Fibroblast of villous mesenchyme (primary cell): Measurements from ENCODE around the gene PYY. TPM values are rescaled to one million over a fixed set of nuclear protein-coding genes. Genes with fewer than 3 reads are reported as not detected.

Source experiments
- DNase-seq: peaks from one replicate; pipeline ENCODE4 v3.0.0-alpha.2; 2010; ENCODE audit warnings: low read depth
- H3K4me3 ChIP-seq: 2 replicates; pipeline ENCODE4 v1.5.1; 2011; ENCODE audit warnings: low read depth, mild to moderate bottlenecking, low read length
- CTCF ChIP-seq: IDR thresholded peaks from 2 replicates; pipeline ENCODE4 v1.5.1; 2012; ENCODE audit warnings: low read depth, mild to moderate bottlenecking, low read length; ENCODE audit not compliant: insufficient read depth
- total RNA-seq: library from RNA; depleted of rRNA; stranded (reverse); fragments of >200 nt; gene quantifications from 2 replicates; pipeline ENCODE4 v1.2.3, GENCODE V29; 2012

The PYY gene
- total RNA-seq, 1 donor: not detected

GRCh38 chr17:43915559-43915958 is 38.2 kb downstream of the PYY start:
- DNase-seq: no peak
- no peak overlapping the region for H3K4me3 ChIP-seq
- TF ChIP-seq CTCF: no peak

GRCh38 chr17:43914451-43914850 is 39.3 kb downstream of the PYY start:
- no peak for TF ChIP-seq CTCF
- DNase-seq: no peak
- no peak overlapping the region for H3K4me3 ChIP-seq

- DNase-seq: no peak
- no peak overlapping the region for H3K4me3 ChIP-seq
- TF ChIP-seq CTCF: no peak
These were observed 40.2 kb downstream of the PYY start for GRCh38 chr17:43913584-43913983.

GRCh38 chr17:43912635-43913304 is 41.0 kb downstream of the PYY start:
- no peak for TF ChIP-seq CTCF
- H3K4me3 ChIP-seq: no peak overlapping the region
- no peak for DNase-seq

GRCh38 chr17:43911904-43912303 is 41.8 kb downstream of the PYY start:
- H3K4me3 ChIP-seq: no peak overlapping the region
- no peak for DNase-seq
- no peak for TF ChIP-seq CTCF

- no peak for DNase-seq
- TF ChIP-seq CTCF: no peak
- no peak overlapping the region for H3K4me3 ChIP-seq
These were observed 44.1 kb downstream of the PYY start for GRCh38 chr17:43909537-43910231.
